Fibroblast of lung (primary cell): ENCODE measurements around the gene FECH. TPM values are rescaled to one million over a fixed set of nuclear protein-coding genes. Genes with fewer than 3 reads are reported as not detected.

Source experiments
- DNase-seq, 2 donors: peaks; one replicate each; pipeline versions ENCODE4 v3.0.0 to v3.0.0-alpha.2; 2010; ENCODE audit warnings: low read depth in 2 of 2
- H2AFZ ChIP-seq: 2 replicates; pipeline ENCODE4 v1.5.1; 2012; ENCODE audit warnings: low read length, control low read depth, inconsistent platforms
- H3K27ac ChIP-seq: 2 replicates; pipeline ENCODE4 v1.5.1; 2011; ENCODE audit warnings: low read length, control low read depth; ENCODE audit not compliant: insufficient read depth
- H3K27me3 ChIP-seq: 2 replicates; pipeline ENCODE4 v1.5.1; 2011; ENCODE audit warnings: mild to moderate bottlenecking, low read length; ENCODE audit not compliant: control insufficient read depth, insufficient read depth
- H3K36me3 ChIP-seq: 2 replicates; pipeline ENCODE4 v1.5.1; 2011; ENCODE audit warnings: low read length; ENCODE audit not compliant: control insufficient read depth, insufficient read depth
- H3K4me1 ChIP-seq: 2 replicates; pipeline ENCODE4 v1.5.1; 2011; ENCODE audit warnings: low read length; ENCODE audit not compliant: control insufficient read depth, insufficient read depth; ENCODE audit errors: extremely low read depth
- H3K4me2 ChIP-seq: 2 replicates; pipeline ENCODE4 v1.5.1; 2011; ENCODE audit warnings: low read length, control low read depth; ENCODE audit not compliant: insufficient read depth; ENCODE audit errors: extremely low read depth
- H3K4me3 ChIP-seq, 4 experiments: fragments of 200-600 bp in 1 of 4; sonication (generic) in 1 of 4; replicated peaks in 1 of 4; 2 replicates each; pipeline ENCODE4 v1.5.1; 2011 to 2016; ENCODE audit warnings: low read length in 4 of 4, low read depth in 3 of 4, mild to moderate bottlenecking in 3 of 4, control low read depth in 2 of 4, inconsistent platforms in 1 of 4, mixed read lengths in 1 of 4; ENCODE audit not compliant: insufficient read depth in 1 of 4; ENCODE audit errors: control extremely low read depth in 1 of 4
- H3K79me2 ChIP-seq: 2 replicates; pipeline ENCODE4 v1.5.1; 2012; ENCODE audit warnings: mild to moderate bottlenecking, low read length, inconsistent platforms; ENCODE audit not compliant: control insufficient read depth, insufficient read depth
- H3K9ac ChIP-seq: 2 replicates; pipeline ENCODE4 v1.5.1; 2011; ENCODE audit warnings: mild to moderate bottlenecking, low read length, control low read depth; ENCODE audit not compliant: insufficient read depth
- H3K9me3 ChIP-seq: 2 replicates; pipeline ENCODE4 v1.5.1; 2012; ENCODE audit warnings: low read depth, low read length; ENCODE audit not compliant: control insufficient read depth, insufficient read depth
- H4K20me1 ChIP-seq: 2 replicates; pipeline ENCODE4 v1.5.1; 2011; ENCODE audit warnings: low read length; ENCODE audit not compliant: control insufficient read depth, insufficient read depth; ENCODE audit errors: extremely low read depth
- EZH2 ChIP-seq: IDR thresholded peaks from 2 replicates; pipeline ENCODE4 v1.5.1; 2012; ENCODE audit warnings: low read length, control low read depth, mild to moderate bottlenecking; ENCODE audit errors: missing control alignments
- polyA plus RNA-seq, 2 donors: library from polyadenylated mRNA; depleted of rRNA in 1 of 2; stranded (reverse) in 1 of 2; unstranded in 1 of 2; fragments of >200 nt; gene quantifications; 2 replicates each; pipeline ENCODE4 v1.2.1, GENCODE V29; 2011 to 2012; ENCODE audit warnings: missing spikeins in 1 of 2
- total RNA-seq: library from RNA; depleted of rRNA; stranded (reverse); fragments of >200 nt; gene quantifications from 2 replicates; pipeline ENCODE4 v1.2.1, GENCODE V29; 2014
- TF ChIP-seq, protein P1 (sequence below), 2 donors: IDR thresholded peaks in 1 of 2; conservative IDR thresholded peaks in 1 of 2; 1 replicate in 1 of 2; 2 replicates in 1 of 2; pipeline ENCODE4 v1.5.1; 2011 to 2012; ENCODE audit warnings: low read length in 2 of 2, control low read depth in 1 of 2, inconsistent platforms in 1 of 2, low read depth in 1 of 2, mild to moderate bottlenecking in 1 of 2

The FECH gene
- total and polyA plus RNA-seq, 2 donors (not counting 1 experiment from before 2014, with no cell fraction given): 23.8 to 44.4 TPM

DNA sequence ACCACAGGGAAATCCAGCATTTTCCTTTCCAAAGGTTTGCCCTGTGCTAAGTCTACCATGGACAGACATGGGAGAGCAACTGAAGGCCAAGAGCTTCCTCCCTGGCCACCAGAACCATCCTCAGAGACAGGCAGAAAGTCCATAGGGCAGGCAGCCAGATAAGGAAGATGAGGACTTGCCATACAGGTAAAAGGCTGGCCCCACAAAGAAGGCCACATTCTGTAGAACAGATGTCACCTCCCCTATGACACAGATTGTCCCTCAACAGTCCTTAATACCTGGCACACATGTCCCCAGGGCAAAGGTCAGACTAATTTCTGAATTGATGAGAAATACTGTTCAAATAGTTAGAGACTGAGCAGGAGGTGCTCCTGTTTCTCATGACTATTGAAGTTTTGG is 52.0 kb downstream of the FECH start:
- Histone ChIP-seq H3K79me2 (no peaks in the 10 kb centered on the region), H2AFZ (no peak overlapping the region), H3K9me3 (no peaks in the 10 kb centered on the region), H3K27me3 (no peaks in the 10 kb centered on the region), H3K9ac (no peak overlapping the region), H3K27ac (no peak overlapping the region), H3K4me2 (no peak overlapping the region), H4K20me1 (no peaks in the 10 kb centered on the region), H3K4me1 (peaks cover 4% of the 10 kb centered on the region), H3K36me3 (no peaks in the 10 kb centered on the region), H3K4me3 (no peak overlapping the region)
- no peak for DNase-seq
- TF ChIP-seq, protein P1, sequence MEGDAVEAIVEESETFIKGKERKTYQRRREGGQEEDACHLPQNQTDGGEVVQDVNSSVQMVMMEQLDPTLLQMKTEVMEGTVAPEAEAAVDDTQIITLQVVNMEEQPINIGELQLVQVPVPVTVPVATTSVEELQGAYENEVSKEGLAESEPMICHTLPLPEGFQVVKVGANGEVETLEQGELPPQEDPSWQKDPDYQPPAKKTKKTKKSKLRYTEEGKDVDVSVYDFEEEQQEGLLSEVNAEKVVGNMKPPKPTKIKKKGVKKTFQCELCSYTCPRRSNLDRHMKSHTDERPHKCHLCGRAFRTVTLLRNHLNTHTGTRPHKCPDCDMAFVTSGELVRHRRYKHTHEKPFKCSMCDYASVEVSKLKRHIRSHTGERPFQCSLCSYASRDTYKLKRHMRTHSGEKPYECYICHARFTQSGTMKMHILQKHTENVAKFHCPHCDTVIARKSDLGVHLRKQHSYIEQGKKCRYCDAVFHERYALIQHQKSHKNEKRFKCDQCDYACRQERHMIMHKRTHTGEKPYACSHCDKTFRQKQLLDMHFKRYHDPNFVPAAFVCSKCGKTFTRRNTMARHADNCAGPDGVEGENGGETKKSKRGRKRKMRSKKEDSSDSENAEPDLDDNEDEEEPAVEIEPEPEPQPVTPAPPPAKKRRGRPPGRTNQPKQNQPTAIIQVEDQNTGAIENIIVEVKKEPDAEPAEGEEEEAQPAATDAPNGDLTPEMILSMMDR (conservative IDR thresholded peaks at IDR 0.05 in 1 of 2, IDR thresholded peaks at IDR 0.05 in 1 of 2; ENCODE audit: low read depth in 1 of 2, low read length in 2 of 2): no peak
- no peak for TF ChIP-seq EZH2

DNA sequence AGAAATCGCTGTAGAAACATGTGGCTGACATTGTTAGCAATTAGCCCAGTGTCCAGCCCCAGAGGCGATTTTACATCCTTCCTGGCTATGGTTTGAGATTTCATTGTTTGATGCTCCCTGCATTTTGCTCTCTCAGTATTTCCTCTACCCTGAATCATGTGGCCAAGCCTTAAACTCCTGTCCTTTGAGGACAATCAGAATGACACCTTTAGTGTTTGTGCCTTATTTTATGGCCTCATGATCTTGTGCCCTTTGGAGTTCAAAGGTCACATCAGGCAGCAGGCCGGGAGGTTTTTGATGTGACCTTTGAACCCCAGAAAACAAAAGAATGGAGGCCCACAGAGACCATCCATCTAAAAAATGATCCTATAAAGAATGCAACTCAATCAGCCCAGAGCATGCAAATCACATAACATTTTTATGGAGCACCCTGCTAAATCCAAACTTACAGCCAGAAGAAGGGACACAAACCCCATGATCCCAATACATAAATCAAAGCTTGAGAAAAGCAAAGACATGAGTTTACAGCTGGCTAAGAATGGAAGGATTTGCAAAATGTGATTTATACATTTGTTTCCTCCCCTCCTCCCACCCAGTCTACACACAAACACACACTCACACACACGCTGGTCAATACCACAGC is 52.5 kb downstream of the FECH start:
- Histone ChIP-seq H3K36me3 (no peaks in the 10 kb centered on the region), H3K27me3 (no peaks in the 10 kb centered on the region), H3K9ac (no peak overlapping the region), H3K9me3 (no peaks in the 10 kb centered on the region), H3K4me1 (peaks cover 4% of the 10 kb centered on the region), H4K20me1 (no peaks in the 10 kb centered on the region), H3K79me2 (no peaks in the 10 kb centered on the region), H2AFZ (no peak overlapping the region), H3K4me2 (no peak overlapping the region), H3K4me3 (no peak overlapping the region), H3K27ac (no peak overlapping the region)
- DNase-seq: peak in 1 of 2 donors; percentile 1
- TF ChIP-seq, protein P1 (conservative IDR thresholded peaks at IDR 0.05 in 1 of 2, IDR thresholded peaks at IDR 0.05 in 1 of 2; ENCODE audit: low read depth in 1 of 2, low read length in 2 of 2): no peak
- TF ChIP-seq EZH2: no peak

DNA sequence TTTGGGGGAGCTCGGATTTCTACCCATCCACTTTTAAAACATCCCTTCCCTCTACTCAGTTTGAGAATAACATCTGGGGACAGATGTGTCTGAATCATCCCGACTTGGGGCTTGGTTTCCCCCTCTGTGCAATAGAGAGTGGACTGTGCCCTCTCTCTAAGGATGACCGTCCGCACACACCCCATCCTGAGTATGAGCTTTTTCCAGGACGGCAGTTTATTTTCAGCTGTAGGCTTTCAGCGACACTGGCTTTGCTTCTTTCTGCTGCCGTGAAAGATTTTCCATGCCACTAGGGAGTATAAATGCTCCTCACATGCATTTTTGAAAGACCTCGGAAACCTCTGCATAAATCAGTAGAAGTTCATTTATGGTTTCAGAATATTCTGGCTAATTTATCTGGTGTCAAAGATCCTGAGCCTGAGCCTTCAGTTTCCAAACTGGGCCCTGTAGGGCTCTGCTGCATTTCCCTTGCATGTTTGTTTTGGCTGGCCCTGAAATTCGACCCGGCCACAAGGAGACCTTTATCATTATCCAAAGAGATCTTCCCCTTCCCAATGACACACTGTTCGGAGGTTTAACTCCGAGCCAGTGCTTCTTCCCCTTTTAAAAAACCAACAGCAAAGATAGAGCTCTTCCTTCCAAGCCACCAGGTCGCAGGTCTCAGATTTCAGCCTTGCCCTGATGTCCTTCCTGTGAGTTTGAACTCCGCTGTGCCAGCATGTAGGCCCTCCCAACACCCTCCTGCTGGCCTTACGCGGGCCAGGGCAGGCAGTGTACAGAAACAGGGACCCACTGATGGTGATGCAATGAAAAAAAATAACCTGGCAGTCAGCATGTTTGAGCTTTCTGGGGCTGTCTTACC is 53.3 kb downstream of the FECH start:
- no peak overlapping the region for H3K27ac ChIP-seq
- H3K9me3 ChIP-seq: no peaks in the 10 kb centered on the region
- no peaks in the 10 kb centered on the region for H4K20me1 ChIP-seq
- H3K36me3 ChIP-seq: no peaks in the 10 kb centered on the region
- no peak overlapping the region for H3K9ac ChIP-seq
- H3K4me3 ChIP-seq: peak overlapping the region in 1 of 4 experiments; percentile 6
- peaks cover 4% of the 10 kb centered on the region for H3K4me1 ChIP-seq
- H3K4me2 ChIP-seq: no peak overlapping the region
- TF ChIP-seq, protein P1 (conservative IDR thresholded peaks at IDR 0.05 in 1 of 2, IDR thresholded peaks at IDR 0.05 in 1 of 2; ENCODE audit: low read depth in 1 of 2, low read length in 2 of 2): no peak
- TF ChIP-seq EZH2: no peak
- H3K79me2 ChIP-seq: no peaks in the 10 kb centered on the region
- no peaks in the 10 kb centered on the region for H3K27me3 ChIP-seq
- DNase-seq: peak in 1 of 2 donors; percentile 25
- H2AFZ ChIP-seq: peak overlapping the region; percentile 19
